Bladder microvascular endothelial cell (primary cell): ENCODE results near the gene GPR176. TPM values are rescaled to one million over a fixed set of nuclear protein-coding genes. Genes with fewer than 3 reads are reported as not detected.

Experiments
- total RNA-seq: library from RNA; depleted of rRNA; stranded (reverse); fragments of >200 nt; gene quantifications from 2 replicates; pipeline ENCODE4 v1.2.3, GENCODE V29; 2014

GPR176 gene
- total RNA-seq, result 15.7 and 22.5 TPM in 2 replicates

GRCh38 chr15:39919748-39920509 lies at the start of gene GPR176:
Gene GPR176 (minus strand): TSS chr15:39920266. CDS start chr15:39920026, 240 bp downstream.

GRCh38 chr15:39782441-39783138 lies 137.5 kb downstream of the GPR176 start, which contains the start of gene FSIP1:
Gene FSIP1 (minus strand): TSS chr15:39782841. CDS start chr15:39776524, 6,317 bp downstream.

Other genes with a start within 250 kb of the GPR176 start
- 0.16 and 1.2 TPM in 2 replicates for gene FSIP1, start 137.4 kb downstream of the GPR176 start, total RNA-seq
- 32.4 and 46.8 TPM in 2 replicates for gene EIF2AK4, start 13.8 kb upstream of the GPR176 start, total RNA-seq
- gene SRP14, start 118.9 kb upstream of the GPR176 start, total RNA-seq, result 227 and 305 TPM in 2 replicates
- gene BMF, start 188.6 kb upstream of the GPR176 start, total RNA-seq, result 5.3 and 11.1 TPM in 2 replicates
- 20.4 and 21.2 TPM in 2 replicates for gene BUB1B, start 240.8 kb upstream of the GPR176 start, total RNA-seq